COR-L47 (cell line): ENCODE results near the gene ORM2.
"Not testable (repeated sequence)": the region's sequence is repeated elsewhere in the genome, so short reads cannot be mapped to it uniquely, and the experiment has no call there.

Source experiments
- DNase-seq: peaks from one replicate; lab custom pipeline; 2025; lab: John Stamatoyannopoulos, UW

Gene ORM2

GRCh38 chr9:114332474-114333040 is 2.9 kb downstream of the ORM2 start:
- not testable (repeated sequence) for DNase-seq

- DNase-seq: not testable (repeated sequence)
Observed at GRCh38 chr9:114333718-114334117, 4.0 kb downstream of the ORM2 start.

- DNase-seq: no peak
Observed at GRCh38 chr9:114334490-114334889, 4.8 kb downstream of the ORM2 start.

- no peak for DNase-seq
Observed at GRCh38 chr9:114335745-114336144, 6.1 kb downstream of the ORM2 start.

- no peak for DNase-seq
Observed at GRCh38 chr9:114336157-114336556, 6.5 kb downstream of the ORM2 start.

GRCh38 chr9:114336699-114337395 is 7.2 kb downstream of the ORM2 start:
- DNase-seq: no peak

GRCh38 chr9:114338187-114338586 is 8.5 kb downstream of the ORM2 start:
- DNase-seq: no peak

- DNase-seq: peak; percentile 12
Observed at GRCh38 chr9:114339130-114339908, 9.7 kb downstream of the ORM2 start.

- no peak for DNase-seq
Observed at GRCh38 chr9:114341152-114341830, 11.6 kb downstream of the ORM2 start.

GRCh38 chr9:114341991-114342390 is 12.3 kb downstream of the ORM2 start:
- no peak for DNase-seq

- no peak for DNase-seq
Observed at GRCh38 chr9:114342755-114343440, 13.2 kb downstream of the ORM2 start.

GRCh38 chr9:114343471-114344187 is 14.0 kb downstream of the ORM2 start:
- DNase-seq: no peak

GRCh38 chr9:114344188-114344566 is 14.5 kb downstream of the ORM2 start:
- DNase-seq: no peak

- no peak for DNase-seq
Observed at GRCh38 chr9:114344692-114345091, 15.0 kb downstream of the ORM2 start.

GRCh38 chr9:114345493-114346065 is 15.9 kb downstream of the ORM2 start:
- no peak for DNase-seq

GRCh38 chr9:114346146-114346545 is 16.5 kb downstream of the ORM2 start:
- no peak for DNase-seq

GRCh38 chr9:114347675-114348074 is 18.0 kb downstream of the ORM2 start:
- no peak for DNase-seq

- no peak for DNase-seq
Observed at GRCh38 chr9:114348261-114348905, 18.7 kb downstream of the ORM2 start.

- no peak for DNase-seq
Observed at GRCh38 chr9:114348906-114349482, 19.3 kb downstream of the ORM2 start.
